ENCODE measurements around the gene GCH1.

- TF ChIP-seq POLR2A (IDR thresholded peaks at IDR 0.05), result no peak
- no peak for TF ChIP-seq CTCF (IDR thresholded peaks at IDR 0.05)
- no peak for TF ChIP-seq EP300 (IDR thresholded peaks at IDR 0.05)
- no peak for TF ChIP-seq POLR2AphosphoS5 (IDR thresholded peaks at IDR 0.05)
These were observed 74.6 kb downstream of the GCH1 start for GRCh38 chr14:54828037-54828436.

All from gastroesophageal sphincter (tissue), 3 donors.